22Rv1 (cell line): ENCODE data around the gene MLX.

ENCODE experiments used
- H3K27ac ChIP-seq: fragments of 450-650 bp; 2 replicates; pipeline ENCODE4 v1.5.1; 2017
- ZFX ChIP-seq: fragments of 450-650 bp; IDR thresholded peaks from 2 replicates; pipeline ENCODE4 v1.6.1; 2017; ENCODE audit warnings: antibody characterized with exemption, borderline replicate concordance
- TF ChIP-seq, protein P1 (sequence below): fragments of 450-650 bp; IDR thresholded peaks from 2 replicates; pipeline ENCODE4 v1.5.1; 2017; ENCODE audit warnings: mild to moderate bottlenecking

The MLX gene

DNA sequence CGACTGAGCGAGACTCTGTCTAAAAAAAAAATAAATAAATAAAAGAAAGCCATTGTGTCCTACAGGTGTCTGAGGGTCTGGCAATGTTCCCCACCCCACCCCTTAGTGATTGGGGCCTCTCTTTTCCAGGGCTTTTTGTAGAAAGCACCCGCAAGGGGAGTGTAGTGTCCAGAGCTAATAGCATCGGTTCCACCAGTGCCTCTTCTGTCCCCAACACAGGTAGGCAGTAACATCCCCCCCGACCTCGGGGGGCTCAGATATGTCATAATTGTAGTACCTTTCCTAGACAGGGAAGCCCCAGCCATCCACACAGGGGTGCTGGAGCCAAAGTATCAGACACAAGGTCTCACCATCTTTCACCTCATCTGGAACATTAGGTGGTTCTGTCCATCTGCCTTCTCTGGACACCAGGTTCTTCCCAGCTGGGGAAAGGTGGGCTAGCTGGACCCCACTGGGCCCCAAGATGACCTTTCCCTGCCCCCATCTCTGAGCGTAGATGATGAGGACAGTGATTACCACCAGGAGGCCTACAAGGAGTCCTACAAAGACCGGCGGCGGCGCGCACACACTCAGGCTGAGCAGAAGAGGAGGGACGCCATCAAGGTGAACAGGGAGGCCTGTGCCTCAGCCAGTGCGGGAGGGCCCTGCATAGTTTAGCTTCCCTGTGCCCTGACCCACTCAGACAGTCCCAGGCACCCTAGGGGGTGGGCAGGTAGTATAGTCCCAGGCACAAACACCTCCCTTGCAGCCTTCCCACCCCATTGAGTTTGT is 1.6 kb downstream of the MLX start:
- peak overlapping the region; percentile 93 for H3K27ac ChIP-seq
- TF ChIP-seq, protein P1, sequence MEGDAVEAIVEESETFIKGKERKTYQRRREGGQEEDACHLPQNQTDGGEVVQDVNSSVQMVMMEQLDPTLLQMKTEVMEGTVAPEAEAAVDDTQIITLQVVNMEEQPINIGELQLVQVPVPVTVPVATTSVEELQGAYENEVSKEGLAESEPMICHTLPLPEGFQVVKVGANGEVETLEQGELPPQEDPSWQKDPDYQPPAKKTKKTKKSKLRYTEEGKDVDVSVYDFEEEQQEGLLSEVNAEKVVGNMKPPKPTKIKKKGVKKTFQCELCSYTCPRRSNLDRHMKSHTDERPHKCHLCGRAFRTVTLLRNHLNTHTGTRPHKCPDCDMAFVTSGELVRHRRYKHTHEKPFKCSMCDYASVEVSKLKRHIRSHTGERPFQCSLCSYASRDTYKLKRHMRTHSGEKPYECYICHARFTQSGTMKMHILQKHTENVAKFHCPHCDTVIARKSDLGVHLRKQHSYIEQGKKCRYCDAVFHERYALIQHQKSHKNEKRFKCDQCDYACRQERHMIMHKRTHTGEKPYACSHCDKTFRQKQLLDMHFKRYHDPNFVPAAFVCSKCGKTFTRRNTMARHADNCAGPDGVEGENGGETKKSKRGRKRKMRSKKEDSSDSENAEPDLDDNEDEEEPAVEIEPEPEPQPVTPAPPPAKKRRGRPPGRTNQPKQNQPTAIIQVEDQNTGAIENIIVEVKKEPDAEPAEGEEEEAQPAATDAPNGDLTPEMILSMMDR = no peak
- TF ChIP-seq ZFX = no peak

DNA sequence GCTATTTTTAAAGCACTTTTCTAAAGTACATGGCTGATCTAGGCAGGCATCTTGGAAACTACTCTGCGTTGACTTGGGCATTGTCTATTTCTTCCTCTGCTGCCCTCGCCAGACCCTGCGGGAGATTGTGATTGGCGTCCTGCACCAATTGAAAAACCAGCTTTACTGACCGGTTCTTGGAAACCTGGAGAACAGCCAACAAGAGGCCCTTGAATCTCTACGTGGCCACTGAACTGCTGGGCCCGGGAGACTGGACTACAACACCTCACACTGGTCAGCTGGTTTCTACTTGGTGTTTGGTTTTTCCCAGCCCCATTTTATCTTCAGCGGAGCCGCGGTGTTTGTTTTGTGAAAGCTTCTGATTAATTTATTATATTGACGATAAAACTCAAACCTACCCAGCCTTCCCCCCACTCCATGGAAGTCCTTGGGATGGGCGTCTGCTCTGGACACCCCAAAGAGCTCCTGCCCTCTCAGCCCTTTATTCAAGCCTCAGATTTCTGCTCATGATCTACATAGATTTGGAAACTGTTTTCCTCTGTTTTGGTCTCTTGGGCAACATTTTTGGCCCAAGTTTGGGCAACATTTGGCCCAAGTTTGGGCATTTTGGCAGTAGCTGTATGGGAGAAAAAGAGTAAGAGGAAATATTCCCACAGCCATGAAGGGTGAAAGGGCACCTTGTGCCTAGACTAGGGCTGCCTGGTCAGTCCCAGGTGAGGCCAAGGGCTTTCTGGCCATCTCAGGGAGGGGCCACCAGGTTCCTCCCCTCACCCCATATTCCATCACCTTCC is 4.7 kb downstream of the MLX start:
- no peak for TF ChIP-seq ZFX
- TF ChIP-seq, protein P1 = no peak
- H3K27ac ChIP-seq = peak overlapping the region; percentile 31

DNA sequence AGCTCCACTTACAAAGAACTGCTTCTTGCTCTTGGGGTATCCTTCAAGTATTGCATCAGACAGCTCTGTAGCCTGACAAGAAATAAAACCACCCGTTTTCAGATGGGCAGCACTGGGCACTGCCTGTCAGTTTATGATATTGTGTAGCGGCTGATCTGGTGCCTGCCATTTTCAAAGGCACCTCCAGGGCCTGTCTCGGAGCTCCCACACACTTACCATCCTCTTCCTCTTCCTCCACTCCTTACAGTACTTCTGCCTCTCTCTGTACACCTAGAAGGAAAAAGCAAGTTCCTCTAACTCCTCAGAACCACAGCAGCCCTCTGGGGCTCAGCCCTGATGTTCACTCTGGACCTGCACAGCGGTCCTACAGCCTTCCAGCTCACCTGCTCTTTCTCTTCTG is 6.2 kb downstream of the MLX start:
- peak overlapping the region; percentile 31 for H3K27ac ChIP-seq
- no peak for TF ChIP-seq ZFX
- TF ChIP-seq, protein P1 = no peak

DNA sequence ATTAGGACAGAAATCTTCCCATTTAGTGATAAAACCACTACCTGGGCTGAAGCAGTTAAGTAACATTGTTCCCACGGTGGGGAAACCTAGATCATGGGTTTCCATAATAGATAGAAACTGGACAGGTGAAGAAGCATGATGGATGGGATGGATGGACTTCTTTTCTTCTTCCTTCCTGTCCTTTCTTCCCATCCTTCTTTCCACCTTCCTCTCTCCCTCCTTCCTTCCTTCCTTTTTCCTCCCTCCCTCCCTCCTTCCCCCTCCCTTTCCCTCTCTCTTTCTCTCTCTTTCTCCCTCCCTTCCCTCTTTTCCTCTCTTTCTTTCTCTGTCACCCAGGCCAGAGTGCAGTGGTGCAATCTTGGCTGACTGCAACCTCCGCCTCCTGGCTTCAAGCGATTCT is 7.6 kb downstream of the MLX start:
- H3K27ac ChIP-seq = no peak overlapping the region
- TF ChIP-seq, protein P1 = no peak
- TF ChIP-seq ZFX = no peak

DNA sequence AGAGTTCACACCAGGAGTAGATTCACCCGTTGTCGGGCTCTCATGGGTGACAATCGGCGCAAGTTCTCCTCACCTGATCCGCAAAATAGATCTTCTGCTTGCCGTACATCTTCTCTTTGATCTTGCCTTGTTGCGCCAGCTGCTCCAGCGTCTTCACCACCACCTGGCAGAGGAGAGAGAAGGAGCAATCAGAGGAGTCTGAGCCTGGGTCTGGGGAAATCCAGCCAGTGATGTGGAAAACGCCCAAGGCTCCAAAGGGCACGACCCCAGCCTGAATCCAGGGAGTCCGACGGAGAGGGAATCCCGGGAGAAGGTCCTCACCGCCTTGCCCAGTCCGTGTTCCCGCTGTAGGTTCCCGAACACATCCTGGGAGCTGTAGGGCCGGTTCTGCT is 10.2 kb downstream of the MLX start:
- peak overlapping the region; percentile 89 for H3K27ac ChIP-seq
- no peak for TF ChIP-seq ZFX
- TF ChIP-seq, protein P1 = no peak

DNA sequence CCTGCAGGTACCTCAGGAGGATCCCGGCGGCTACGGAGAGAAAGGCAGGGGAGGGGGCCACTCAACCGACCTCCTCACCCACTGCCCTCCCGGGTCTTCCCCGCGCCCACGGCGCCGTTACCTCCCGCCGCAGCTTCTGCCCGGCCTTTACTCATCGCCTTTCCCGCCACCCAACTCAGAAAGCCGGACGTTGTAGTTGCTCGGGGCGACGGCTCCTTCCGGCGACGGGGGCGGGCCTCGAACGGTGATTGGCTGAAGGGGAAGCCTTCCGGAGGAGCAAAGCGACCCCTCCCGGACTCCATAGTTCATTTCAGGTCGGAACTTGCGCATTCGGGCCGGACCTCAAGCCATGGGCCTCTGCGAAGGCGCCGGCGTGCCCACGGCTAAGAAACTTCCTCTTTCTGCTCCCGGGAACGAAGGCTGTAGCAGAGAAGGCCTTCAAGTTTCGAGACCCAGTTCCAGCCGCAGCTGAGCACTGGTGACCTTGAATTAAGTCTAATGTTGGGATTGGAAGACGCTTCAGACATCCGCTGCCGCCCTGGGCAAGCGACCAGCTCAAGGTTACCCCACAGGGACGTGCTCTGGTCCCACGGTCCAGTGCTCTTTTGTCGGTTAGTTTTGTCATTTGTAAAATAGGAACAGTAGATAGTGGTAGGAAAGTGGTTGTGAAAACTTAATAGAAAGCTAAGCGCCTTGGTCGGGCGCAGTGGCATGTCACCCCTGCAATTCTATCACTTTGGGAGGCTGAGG is 10.8 kb downstream of the MLX start, which contains the start of gene PSMC3IP:
PSMC3IP (minus strand) TSS at position 198 of the 750 bp plus-strand sequence; CDS start at position 155, 43 bp downstream.
- TF ChIP-seq ZFX = no peak
- TF ChIP-seq, protein P1 = peak; percentile 43; the same call in 1 of the 2 replicates
- peak within 1 kb of the TSS; percentile 89 for H3K27ac ChIP-seq
